ENCODE results near the gene FSTL5.

DNA sequence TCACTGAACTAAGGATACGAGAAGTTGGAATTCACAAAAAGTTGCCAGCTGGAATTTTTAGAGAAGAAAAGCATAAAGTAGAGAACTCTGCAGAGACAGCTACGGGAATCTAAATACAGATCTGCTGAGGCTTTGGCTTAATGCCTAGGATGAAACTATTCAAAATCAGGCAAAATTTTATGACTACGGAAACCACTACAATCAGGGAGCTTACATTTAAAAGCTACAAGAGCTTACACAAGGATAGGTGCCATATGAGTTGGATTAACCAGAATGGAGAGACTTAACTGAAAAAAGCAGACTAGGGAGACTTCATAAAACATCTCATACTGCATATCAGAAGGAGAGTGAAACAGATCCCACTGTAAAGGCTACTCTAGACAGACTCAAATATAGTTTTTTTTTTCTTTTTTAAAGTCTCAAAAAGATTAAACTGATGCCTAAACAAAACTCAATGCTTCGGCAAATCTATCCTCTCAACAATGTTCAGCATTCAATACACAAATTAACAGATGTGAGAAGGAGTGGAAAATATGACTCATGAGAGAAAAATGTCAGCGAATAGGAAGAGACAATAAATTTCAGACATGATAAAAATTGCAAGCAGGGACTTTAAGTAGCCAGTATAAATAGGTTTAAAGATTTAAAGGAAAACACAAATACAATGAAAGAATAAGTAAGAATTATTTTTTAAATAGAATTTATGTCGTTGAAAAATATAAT lies 586.1 kb downstream of the FSTL5 start:
- TF ChIP-seq SP1 (IDR thresholded peaks at IDR 0.05) (no peak), LEF1 (IDR thresholded peaks at IDR 0.05; ENCODE audit: borderline replicate concordance) (no peak), FOXM1 (IDR thresholded peaks at IDR 0.05; ENCODE audit: borderline replicate concordance) (no peak), BHLHE40 (IDR thresholded peaks at IDR 0.05; ENCODE audit: borderline replicate concordance) (no peak), ELF4 (IDR thresholded peaks at IDR 0.05) (no peak), HDGF (IDR thresholded peaks at IDR 0.05; ENCODE audit: borderline replicate concordance) (no peak), NFRKB (IDR thresholded peaks at IDR 0.05) (no peak), FOXA1 (IDR thresholded peaks at IDR 0.05) (no peak), TARDBP (IDR thresholded peaks at IDR 0.05) (no peak), SUZ12 (IDR thresholded peaks at IDR 0.05) (no peak), CTBP1 (IDR thresholded peaks at IDR 0.05; ENCODE audit: borderline replicate concordance) (no peak), ZNF384 (IDR thresholded peaks at IDR 0.05) (no peak), L3MBTL2 (conservative IDR thresholded peaks at IDR 0.05) (no peak)
- TF ChIP-seq, protein P1, sequence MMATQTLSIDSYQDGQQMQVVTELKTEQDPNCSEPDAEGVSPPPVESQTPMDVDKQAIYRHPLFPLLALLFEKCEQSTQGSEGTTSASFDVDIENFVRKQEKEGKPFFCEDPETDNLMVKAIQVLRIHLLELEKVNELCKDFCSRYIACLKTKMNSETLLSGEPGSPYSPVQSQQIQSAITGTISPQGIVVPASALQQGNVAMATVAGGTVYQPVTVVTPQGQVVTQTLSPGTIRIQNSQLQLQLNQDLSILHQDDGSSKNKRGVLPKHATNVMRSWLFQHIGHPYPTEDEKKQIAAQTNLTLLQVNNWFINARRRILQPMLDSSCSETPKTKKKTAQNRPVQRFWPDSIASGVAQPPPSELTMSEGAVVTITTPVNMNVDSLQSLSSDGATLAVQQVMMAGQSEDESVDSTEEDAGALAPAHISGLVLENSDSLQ (IDR thresholded peaks at IDR 0.05): no peak
